Bronchial epithelial cell (primary cell): ENCODE results near the gene LTBP1. TPM values are rescaled to one million over a fixed set of nuclear protein-coding genes. Genes with fewer than 3 reads are reported as not detected.

Experiments
- DNase-seq: peaks from one replicate; pipeline ENCODE4 v3.0.0-alpha.2; 2010; ENCODE audit warnings: low read depth
- FAIRE-seq: peaks from 2 replicates; lab custom pipeline; 2011; peaks lifted over from hg19 to GRCh38; lab: Jason Lieb, UNC
- H3K27me3 ChIP-seq: 2 replicates; pipeline ENCODE4 v1.5.1; 2011; ENCODE audit warnings: low read length; ENCODE audit not compliant: control insufficient read depth, insufficient read depth
- H3K36me3 ChIP-seq: 2 replicates; pipeline ENCODE4 v1.5.1; 2011; ENCODE audit warnings: low read length; ENCODE audit not compliant: control insufficient read depth, insufficient read depth
- H3K4me3 ChIP-seq: 2 replicates; pipeline ENCODE4 v1.5.1; 2011; ENCODE audit warnings: mild to moderate bottlenecking, low read depth, low read length, control low read depth
- total RNA-seq: library from RNA; depleted of rRNA; stranded (reverse); fragments of >200 nt; gene quantifications from 2 replicates; pipeline ENCODE4 v1.2.1, GENCODE V29; 2014
- TF ChIP-seq, protein P1 (sequence below): IDR thresholded peaks from 2 replicates; pipeline ENCODE4 v1.5.1; 2011; ENCODE audit warnings: mild to moderate bottlenecking, moderate library complexity, low read length, control low read depth, inconsistent platforms; ENCODE audit not compliant: insufficient read depth, severe bottlenecking

Gene LTBP1
- total RNA-seq, 1 donor from 2014 or later: 6.6 TPM

DNA sequence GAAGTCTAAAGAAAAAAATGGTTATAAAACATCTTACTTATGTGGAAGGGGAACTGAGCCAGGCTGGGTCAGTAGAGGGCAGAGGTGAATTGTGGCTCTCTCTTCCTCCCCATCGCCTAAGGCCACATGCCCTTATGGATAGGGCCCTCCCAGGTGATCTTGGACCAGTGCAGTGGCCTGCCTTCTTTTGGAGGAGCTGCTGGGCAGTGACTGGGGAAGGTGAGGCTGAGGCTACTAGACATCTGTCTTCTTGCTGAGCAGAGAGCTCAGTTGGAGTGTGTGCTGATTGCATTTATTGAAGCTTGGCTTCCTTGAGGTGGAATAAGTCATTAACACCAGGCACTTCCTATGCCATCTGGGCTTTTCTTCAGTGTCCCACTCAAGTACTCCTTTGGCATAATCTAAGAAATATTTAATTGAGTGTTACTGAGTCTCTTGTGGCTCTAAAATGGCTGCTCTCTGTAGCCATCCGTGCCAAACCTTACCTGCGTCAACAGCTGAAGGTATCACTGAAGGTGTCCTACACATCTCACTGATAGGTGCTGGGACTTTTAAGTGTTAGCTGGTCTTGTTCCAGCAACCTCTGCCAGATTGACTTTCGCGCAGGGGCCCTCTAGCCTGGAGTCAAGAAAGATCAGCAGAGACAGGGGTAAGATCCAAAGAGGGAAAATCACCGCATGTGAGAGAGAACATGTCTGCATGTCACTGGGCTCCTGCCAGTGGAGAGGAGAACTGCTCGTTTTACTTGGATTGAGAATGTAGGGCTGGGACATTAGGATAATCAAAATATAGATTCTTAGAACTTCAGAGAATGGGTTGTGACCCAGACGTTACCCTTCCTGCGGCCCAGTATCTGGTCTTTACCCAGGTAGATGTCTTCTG is 256.1 kb downstream of the LTBP1 start:
- FAIRE-seq (no peak), DNase-seq (no peak)
- H3K4me3 ChIP-seq: no peak overlapping the region
- TF ChIP-seq, protein P1, sequence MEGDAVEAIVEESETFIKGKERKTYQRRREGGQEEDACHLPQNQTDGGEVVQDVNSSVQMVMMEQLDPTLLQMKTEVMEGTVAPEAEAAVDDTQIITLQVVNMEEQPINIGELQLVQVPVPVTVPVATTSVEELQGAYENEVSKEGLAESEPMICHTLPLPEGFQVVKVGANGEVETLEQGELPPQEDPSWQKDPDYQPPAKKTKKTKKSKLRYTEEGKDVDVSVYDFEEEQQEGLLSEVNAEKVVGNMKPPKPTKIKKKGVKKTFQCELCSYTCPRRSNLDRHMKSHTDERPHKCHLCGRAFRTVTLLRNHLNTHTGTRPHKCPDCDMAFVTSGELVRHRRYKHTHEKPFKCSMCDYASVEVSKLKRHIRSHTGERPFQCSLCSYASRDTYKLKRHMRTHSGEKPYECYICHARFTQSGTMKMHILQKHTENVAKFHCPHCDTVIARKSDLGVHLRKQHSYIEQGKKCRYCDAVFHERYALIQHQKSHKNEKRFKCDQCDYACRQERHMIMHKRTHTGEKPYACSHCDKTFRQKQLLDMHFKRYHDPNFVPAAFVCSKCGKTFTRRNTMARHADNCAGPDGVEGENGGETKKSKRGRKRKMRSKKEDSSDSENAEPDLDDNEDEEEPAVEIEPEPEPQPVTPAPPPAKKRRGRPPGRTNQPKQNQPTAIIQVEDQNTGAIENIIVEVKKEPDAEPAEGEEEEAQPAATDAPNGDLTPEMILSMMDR: no peak
- no peaks in the 10 kb centered on the region for H3K27me3 ChIP-seq
- H3K36me3 ChIP-seq: no peaks in the 10 kb centered on the region

DNA sequence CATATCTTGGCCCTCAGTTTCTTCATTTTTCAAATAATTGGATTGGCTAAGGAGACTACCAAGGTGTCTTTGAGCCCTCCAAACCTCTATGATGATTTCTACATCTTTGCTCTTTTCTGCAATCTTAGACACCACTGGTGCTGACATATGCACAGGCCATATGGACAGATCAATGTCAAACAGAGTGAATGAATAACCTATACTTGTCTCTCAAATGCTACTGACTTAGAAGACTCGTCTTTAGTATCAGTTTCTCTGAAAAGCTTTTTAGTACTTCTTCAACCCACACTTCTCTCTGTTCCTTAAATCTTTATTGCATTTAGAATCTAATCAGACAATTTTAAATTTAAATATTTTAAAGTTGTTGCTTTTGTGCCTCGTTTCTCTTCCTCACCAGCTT is 258.2 kb downstream of the LTBP1 start:
- Histone ChIP-seq H3K4me3 (no peak overlapping the region), H3K27me3 (no peaks in the 10 kb centered on the region), H3K36me3 (no peaks in the 10 kb centered on the region)
- FAIRE-seq (no peak), DNase-seq (no peak)
- TF ChIP-seq, protein P1: no peak

DNA sequence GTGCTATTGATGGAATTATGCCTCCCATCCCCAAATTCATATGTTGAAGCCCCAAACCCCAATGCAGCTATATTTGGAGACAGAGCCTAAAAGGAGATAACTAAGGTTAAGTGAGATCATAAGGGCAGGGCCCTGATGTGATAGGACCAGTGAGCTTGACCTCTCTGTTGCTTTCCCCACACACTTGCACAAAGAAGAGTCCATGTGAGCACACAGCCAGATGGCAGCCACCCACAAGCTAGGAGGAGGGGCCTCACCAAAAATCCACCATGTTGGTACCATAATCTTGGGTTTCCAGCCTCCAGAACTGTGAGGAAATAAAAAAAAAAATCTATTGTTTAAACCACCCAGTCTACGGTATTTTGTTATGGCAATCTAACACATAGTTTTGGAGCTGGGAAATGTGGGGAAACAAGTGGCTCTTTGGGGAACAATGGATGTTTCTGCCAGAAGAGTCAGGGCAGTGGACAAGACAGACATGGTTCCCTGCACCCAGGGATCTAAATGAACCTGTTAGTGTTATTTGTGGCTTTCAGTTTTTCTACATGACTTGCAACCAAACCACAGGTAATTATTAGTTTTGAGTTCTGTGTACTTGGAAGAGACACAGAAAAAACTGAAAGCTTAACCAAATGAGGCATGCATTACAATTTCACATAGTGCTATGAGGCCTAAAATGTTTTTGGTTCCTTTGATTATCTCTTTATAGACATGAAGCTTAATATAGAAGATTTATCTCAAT is 259.1 kb downstream of the LTBP1 start:
- TF ChIP-seq, protein P1: no peak
- Histone ChIP-seq H3K4me3 (no peak overlapping the region), H3K27me3 (no peaks in the 10 kb centered on the region), H3K36me3 (no peaks in the 10 kb centered on the region)
- FAIRE-seq: no peak
- DNase-seq: no peak

DNA sequence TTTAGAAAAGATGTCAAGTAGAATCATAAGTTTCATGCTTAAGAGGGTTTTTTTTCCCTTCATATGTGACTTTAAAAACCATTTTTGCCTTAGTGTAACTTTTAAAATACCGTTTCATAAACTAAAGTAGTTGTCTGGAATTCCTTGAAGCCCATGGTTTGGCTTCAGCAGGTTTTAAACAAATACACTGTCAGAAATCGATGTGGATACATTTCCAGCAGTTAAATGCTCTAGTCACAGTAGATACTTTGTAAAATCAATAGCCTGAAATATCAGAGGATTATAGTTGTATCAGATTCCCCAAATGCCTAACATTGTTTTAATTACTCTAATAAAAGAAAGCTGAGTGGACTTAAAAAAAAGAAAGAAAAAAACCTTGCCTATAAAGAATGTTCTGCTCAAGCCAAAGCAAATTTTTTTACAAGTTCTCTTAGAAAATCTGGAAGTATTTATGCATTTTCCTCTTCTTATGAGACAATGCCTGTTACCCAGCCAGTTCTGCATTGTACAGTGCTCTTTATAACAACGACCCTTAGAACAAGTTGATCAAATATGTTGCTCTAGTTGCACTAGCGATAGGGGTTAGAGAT is 260.5 kb downstream of the LTBP1 start:
- no peak overlapping the region for H3K4me3 ChIP-seq
- TF ChIP-seq, protein P1: no peak
- no peaks in the 10 kb centered on the region for H3K27me3 ChIP-seq
- no peak for FAIRE-seq
- H3K36me3 ChIP-seq: no peaks in the 10 kb centered on the region
- DNase-seq: no peak

DNA sequence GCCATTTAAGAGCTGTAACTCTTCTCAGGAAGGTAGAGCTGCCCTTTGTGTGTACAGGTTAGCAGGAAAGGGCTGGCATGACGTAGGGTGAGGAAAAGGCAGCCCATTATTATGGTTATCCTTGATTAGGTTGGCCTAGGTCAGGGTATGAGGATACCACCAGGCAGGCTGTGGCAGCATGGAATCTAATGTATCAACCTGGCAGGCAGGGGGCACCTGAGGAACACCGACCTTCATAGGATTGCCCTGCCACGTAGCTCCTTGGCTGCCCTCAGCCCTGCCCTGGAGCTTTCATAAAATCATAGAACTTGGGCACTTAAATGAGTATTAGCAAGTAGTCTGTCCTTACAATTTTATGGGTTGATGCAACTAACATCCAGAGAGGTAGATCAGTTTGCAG is 261.6 kb downstream of the LTBP1 start:
- H3K36me3 ChIP-seq: no peaks in the 10 kb centered on the region
- H3K27me3 ChIP-seq: no peaks in the 10 kb centered on the region
- TF ChIP-seq, protein P1: no peak
- no peak for DNase-seq
- FAIRE-seq: no peak
- no peak overlapping the region for H3K4me3 ChIP-seq
